GM12878 (cell line): Measurements from ENCODE around the gene ROBO4. TPM values are rescaled to one million over a fixed set of nuclear protein-coding genes. Genes with fewer than 3 reads are reported as not detected.

Experiments used
- ATAC-seq: fragments of 200-7000 bp; cut with Tn5 transposase; 3 replicates; pipeline ENCODE4 v1.9.1; 2020; ENCODE audit warnings: mild to moderate bottlenecking, moderate library complexity
- BruUV-seq: library from RNA; stranded (reverse); fragments of 400-500 nt; replicated peaks from 2 replicates; lab custom pipeline; 2021; lab: Mats Ljungman, UMichigan
- CTCF ChIA-PET: fragments of 300-600 bp; sonication (Branson Sonifier 250); formaldehyde crosslinking; extraction: SDS; loops from one replicate; lab custom pipeline; 2021; ENCODE audit warnings: inconsistent platforms; lab: Yijun Ruan, JAX
- POLR2A ChIA-PET: fragments of 350-600 bp; formaldehyde crosslinking; extraction: SDS; loops from one replicate; lab custom pipeline; 2021; ENCODE audit warnings: inconsistent platforms; lab: Charles Lee
- RAD21 ChIA-PET: fragments of 300-600 bp; sonication (Branson Sonifier 250); formaldehyde crosslinking; loops from one replicate; lab custom pipeline; 2023; ENCODE audit warnings: antibody characterized with exemption; ENCODE audit not compliant: unreplicated experiment; lab: Charles Lee
- SMC1A ChIA-PET: fragments of 300-600 bp; sonication (Branson Sonifier 250); formaldehyde crosslinking; loops from one replicate; lab custom pipeline; 2023; ENCODE audit not compliant: unreplicated experiment, uncharacterized antibody; lab: Charles Lee
- DNase-seq: peaks from one replicate; pipeline ENCODE4 v3.0.0-alpha.2; 2011; ENCODE audit warnings: low read depth, low spot score
- FAIRE-seq: peaks from 3 replicates; lab custom pipeline; 2011; peaks lifted over from hg19 to GRCh38; lab: Jason Lieb, UNC
- H2AFZ ChIP-seq: 2 replicates; pipeline ENCODE4 v1.6.0; 2011; ENCODE audit warnings: low read depth, low read length, control low read depth; ENCODE audit not compliant: control insufficient read depth
- H3K27ac ChIP-seq: 2 replicates; pipeline ENCODE4 v1.5.1; 2011; ENCODE audit warnings: control low read depth; ENCODE audit not compliant: control insufficient read depth, insufficient read depth
- H3K27me3 ChIP-seq, 2 experiments: replicated peaks in 1 of 2; 2 replicates each; pipeline versions ENCODE4 v1.6.0 to v1.6.1; 2011; ENCODE audit warnings: low read length in 1 of 2; ENCODE audit not compliant: control insufficient read depth in 2 of 2, insufficient read depth in 2 of 2
- H3K36me3 ChIP-seq, 2 experiments: 2 replicates each; pipeline ENCODE4 v1.5.1; 2011; ENCODE audit warnings: low read length in 1 of 2; ENCODE audit not compliant: control insufficient read depth in 2 of 2, insufficient read depth in 2 of 2
- H3K4me1 ChIP-seq: 2 replicates; pipeline ENCODE4 v1.6.1; 2011; ENCODE audit warnings: mild to moderate bottlenecking, low read length, moderate library complexity, mixed read lengths; ENCODE audit not compliant: control insufficient read depth, insufficient read depth
- H3K4me2 ChIP-seq: 2 replicates; pipeline ENCODE4 v1.6.0; 2011; ENCODE audit warnings: control low read depth; ENCODE audit not compliant: control insufficient read depth, insufficient read depth
- H3K4me3 ChIP-seq: fragments of 200-600 bp; sonication (generic); 2 replicates; pipeline ENCODE4 v1.5.1; 2016
- H3K79me2 ChIP-seq: 2 replicates; pipeline ENCODE4 v1.6.0; 2011; ENCODE audit warnings: low read length; ENCODE audit not compliant: control insufficient read depth, insufficient read depth
- H3K9ac ChIP-seq: 2 replicates; pipeline ENCODE4 v1.8.0; 2011; ENCODE audit warnings: low read length, control low read depth, mixed read lengths; ENCODE audit not compliant: control insufficient read depth, insufficient read depth
- H3K9me3 ChIP-seq: replicated peaks from 3 replicates; pipeline ENCODE4 v1.5.1; 2011; ENCODE audit warnings: mild to moderate bottlenecking, low read length; ENCODE audit not compliant: control insufficient read depth, insufficient read depth
- H4K20me1 ChIP-seq: 2 replicates; pipeline ENCODE4 v1.6.0; 2011; ENCODE audit not compliant: control insufficient read depth, insufficient read depth
- ESRRA ChIP-seq: IDR thresholded peaks from 2 replicates; pipeline ENCODE4 v1.6.1; 2012; ENCODE audit warnings: mild to moderate bottlenecking, low read length, improper control_type of control experiment
- MYC ChIP-seq: IDR thresholded peaks from 2 replicates; pipeline ENCODE4 v1.6.1; 2011; ENCODE audit warnings: mild to moderate bottlenecking, low read length, moderate library complexity, inconsistent platforms; ENCODE audit not compliant: insufficient read depth, insufficient replicate concordance, insufficient read length, severe bottlenecking
- WGBS: methylation state at CpG from one replicate; pipeline ENCODE4 v1.1.6; 2016; ENCODE audit warnings: low lambda C conversion rate; ENCODE audit not compliant: insufficient replicate concordance, insufficient coverage; ENCODE audit errors: missing lambda C conversion rate; 5-methylcytosine and 5-hydroxymethylcytosine counted together
- in situ Hi-C: fragments of 300-500 bp; cut with MboI; formaldehyde crosslinking; loops from 9 replicates; pipeline ENCODE4 v1.14.3; 2018; ENCODE audit warnings: mixed read lengths
- intact Hi-C: fragments of 100-400 bp; cut with micrococcal nuclease; formaldehyde crosslinking; loops from one replicate; pipeline ENCODE4 v1.14.2; 2022; ENCODE audit not compliant: unreplicated experiment
- polyA plus RNA-seq, 11 experiments: library from polyadenylated mRNA; depleted of rRNA in 4 of 11; unstranded in 6 of 11; stranded (reverse) in 5 of 11; fragments of >200 nt; fragmentation: Nextera tagmentation in 4 of 11; fragmentation: Illumina TruSeq in 1 of 11; extraction: Ambion mirVana in 4 of 11; extraction: Trizol in 1 of 11; gene quantifications; 1 replicate in 1 of 11; 2 replicates in 10 of 11; pipeline versions ENCODE4 v1.2.1 to v1.2.3, GENCODE V29; 2011 to 2016; ENCODE audit warnings: inconsistent platforms in 2 of 11, missing spikeins in 2 of 11, low read depth in 1 of 11
- total RNA-seq, 4 experiments: library from RNA; depleted of rRNA in 3 of 4; stranded (reverse); fragments of >200 nt in 3 of 4; fragmentation: Illumina TruSeq in 1 of 4; extraction: Trizol in 1 of 4; gene quantifications; 2 replicates each; pipeline versions ENCODE4 v1.2.1 to v1.2.3, GENCODE V29; 2013 to 2021
- TF ChIP-seq, protein P1 (sequence below): fragments of 450-650 bp; formaldehyde crosslinking; IDR thresholded peaks from 2 replicates; pipeline ENCODE4 v1.4.0; 2022; ENCODE audit warnings: mild to moderate bottlenecking, moderate library complexity
- TF ChIP-seq, protein P2 (sequence below): fragments of 450-650 bp; IDR thresholded peaks from 2 replicates; pipeline ENCODE4 v1.6.1; 2016; ENCODE audit warnings: mild to moderate bottlenecking

The ROBO4 gene
- total and polyA plus RNA-seq, 10 of the 15 experiments (the other 5 are each of a cell fraction or from before 2014, with no cell fraction given): not detected

DNA sequence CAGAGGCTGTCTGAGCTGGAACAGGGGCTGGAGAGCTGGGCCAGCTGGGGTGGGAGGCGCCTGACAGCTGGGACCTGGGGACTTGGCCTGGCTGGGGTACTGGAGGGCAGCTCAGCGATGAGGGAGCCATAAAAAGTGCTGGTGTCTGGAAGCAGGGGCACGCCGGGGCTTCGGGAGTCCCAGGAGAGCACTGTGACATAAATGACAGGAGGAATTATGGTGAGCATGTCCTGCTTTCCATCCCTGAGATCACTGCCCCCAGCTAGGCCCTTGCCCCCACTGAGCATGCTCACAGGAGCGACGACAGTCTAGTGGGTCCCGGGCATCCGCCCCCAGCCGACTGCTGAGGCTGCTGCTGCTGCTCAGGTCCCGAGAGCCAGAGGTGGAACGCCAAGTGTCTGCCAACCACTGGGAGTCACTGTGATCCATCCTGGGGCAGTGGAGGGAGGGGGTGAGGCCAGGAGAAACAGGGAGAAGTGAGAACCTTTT, 6.2 kb downstream of the ROBO4 start (continued):
- TF ChIP-seq MYC (no peak), ESRRA (no peak)
- TF ChIP-seq, protein P1, sequence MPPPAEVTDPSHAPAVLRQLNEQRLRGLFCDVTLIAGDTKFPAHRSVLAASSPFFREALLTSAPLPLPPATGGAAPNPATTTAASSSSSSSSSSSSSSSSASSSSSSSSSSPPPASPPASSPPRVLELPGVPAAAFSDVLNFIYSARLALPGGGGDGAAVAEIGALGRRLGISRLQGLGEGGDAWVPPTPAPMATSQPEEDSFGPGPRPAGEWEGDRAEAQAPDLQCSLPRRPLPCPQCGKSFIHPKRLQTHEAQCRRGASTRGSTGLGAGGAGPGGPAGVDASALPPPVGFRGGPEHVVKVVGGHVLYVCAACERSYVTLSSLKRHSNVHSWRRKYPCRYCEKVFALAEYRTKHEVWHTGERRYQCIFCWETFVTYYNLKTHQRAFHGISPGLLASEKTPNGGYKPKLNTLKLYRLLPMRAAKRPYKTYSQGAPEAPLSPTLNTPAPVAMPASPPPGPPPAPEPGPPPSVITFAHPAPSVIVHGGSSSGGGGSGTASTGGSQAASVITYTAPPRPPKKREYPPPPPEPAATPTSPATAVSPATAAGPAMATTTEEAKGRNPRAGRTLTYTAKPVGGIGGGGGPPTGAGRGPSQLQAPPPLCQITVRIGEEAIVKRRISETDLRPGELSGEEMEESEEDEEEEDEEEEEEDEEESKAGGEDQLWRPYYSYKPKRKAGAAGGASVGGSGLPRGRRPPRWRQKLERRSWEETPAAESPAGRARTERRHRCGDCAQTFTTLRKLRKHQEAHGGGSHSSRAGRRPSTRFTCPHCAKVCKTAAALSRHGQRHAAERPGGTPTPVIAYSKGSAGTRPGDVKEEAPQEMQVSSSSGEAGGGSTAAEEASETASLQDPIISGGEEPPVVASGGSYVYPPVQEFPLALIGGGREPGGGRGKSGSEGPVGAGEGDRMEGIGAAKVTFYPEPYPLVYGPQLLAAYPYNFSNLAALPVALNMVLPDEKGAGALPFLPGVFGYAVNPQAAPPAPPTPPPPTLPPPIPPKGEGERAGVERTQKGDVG (CRISPR knock-in tag): no peak
- TF ChIP-seq, all 136 proteins: peak for 0

DNA sequence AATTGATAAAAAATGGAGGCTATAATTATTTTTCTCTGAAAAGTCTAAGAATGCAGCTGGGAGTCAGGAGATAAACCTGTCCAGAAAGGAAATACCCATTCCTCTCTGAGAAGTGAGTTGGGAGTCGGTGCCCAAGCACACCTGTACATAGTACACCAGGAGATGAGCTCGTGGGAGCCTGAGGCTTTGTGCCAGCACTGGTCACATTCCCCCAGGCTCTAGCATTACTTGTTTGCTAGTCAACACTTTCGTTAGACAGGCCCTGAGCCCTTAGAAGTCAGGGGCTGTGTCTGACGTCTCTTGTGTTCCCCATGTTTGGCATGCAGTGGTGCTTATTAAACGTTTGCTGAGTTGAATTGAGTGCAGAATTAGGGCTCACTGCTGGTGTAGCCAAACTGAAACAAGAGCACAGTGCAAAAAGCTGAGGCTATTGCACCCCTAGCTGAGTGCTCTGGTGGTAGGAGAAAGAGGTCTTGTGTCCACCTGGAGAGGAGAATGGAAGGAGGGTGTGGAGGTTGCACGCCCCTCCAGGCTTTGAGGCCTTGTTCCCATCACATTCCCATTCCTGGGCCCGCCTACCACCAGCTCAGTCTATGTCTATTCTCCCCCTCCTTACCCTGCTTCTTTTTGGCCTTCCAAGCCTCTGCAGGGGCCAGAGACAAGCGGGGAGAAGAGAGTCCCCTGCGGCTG, 6.8 kb downstream of the ROBO4 start:
- ChIA-PET CTCF (interaction anchor here (1.3 kb wide), 1 partner anchor 12 kb away, joined by 3 read pairs; no protein-coding TSS in a partner anchor), SMC1A (interaction anchor here (1.0 to 1.1 kb wide), 2 partner anchors 9 to 44 kb away, joined by 3 to 4 read pairs; no protein-coding TSS in a partner anchor), POLR2A (no interaction called here), RAD21 (no interaction called here)
- no peaks in the 10 kb centered on the region for H3K4me1 ChIP-seq
- FAIRE-seq: no peak
- no peak overlapping the region for H2AFZ ChIP-seq
- H3K36me3 ChIP-seq: no peaks in the 10 kb centered on the region; a peak in 1 of 4 replicates
- no peak overlapping the region for H3K4me3 ChIP-seq
- DNase-seq: no peak
- in situ Hi-C loops (no loop called here), intact Hi-C loops (no loop called here)
- H4K20me1 ChIP-seq: no peaks in the 10 kb centered on the region
- no peaks in the 10 kb centered on the region for H3K9me3 ChIP-seq
- H3K27me3 ChIP-seq: peaks cover 0 to 2% of the 10 kb centered on the region in 2 experiments; a peak in 2 of 4 replicates
- no peak overlapping the region for H3K9ac ChIP-seq
- BruUV-seq: no TSS peak
- no peaks in the 10 kb centered on the region for H3K79me2 ChIP-seq
- no peak overlapping the region for H3K4me2 ChIP-seq
- TF ChIP-seq, protein P2, sequence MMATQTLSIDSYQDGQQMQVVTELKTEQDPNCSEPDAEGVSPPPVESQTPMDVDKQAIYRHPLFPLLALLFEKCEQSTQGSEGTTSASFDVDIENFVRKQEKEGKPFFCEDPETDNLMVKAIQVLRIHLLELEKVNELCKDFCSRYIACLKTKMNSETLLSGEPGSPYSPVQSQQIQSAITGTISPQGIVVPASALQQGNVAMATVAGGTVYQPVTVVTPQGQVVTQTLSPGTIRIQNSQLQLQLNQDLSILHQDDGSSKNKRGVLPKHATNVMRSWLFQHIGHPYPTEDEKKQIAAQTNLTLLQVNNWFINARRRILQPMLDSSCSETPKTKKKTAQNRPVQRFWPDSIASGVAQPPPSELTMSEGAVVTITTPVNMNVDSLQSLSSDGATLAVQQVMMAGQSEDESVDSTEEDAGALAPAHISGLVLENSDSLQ: no peak
- no peak for TF ChIP-seq MYC
- H3K27ac ChIP-seq: no peak overlapping the region
- WGBS: 5% methylated on average over 9 of the region's 9 CpGs
- no peak for ATAC-seq
